Adrenal gland (tissue), 12 donors: Measurements from ENCODE around the gene PLEKHH1. TPM values are rescaled to one million over a fixed set of nuclear protein-coding genes. Genes with fewer than 3 reads are reported as not detected.
A peak's percentile ranks its signal among the peaks of the same experiment; 100 is the strongest.

Experiments used
- DNase-seq, 7 donors: peaks; one replicate each; pipeline ENCODE4 v3.0.0-alpha.2; 2019 to 2020
- H3K27ac ChIP-seq, 5 donors: fragments of 200-600 bp; sonication (generic) in 4 of 5; 1 replicate in 3 of 5; 2 replicates in 2 of 5; pipeline versions ENCODE4 v1.5.1 to v1.8.0; 2016 to 2020; ENCODE audit warnings: mild to moderate bottlenecking in 1 of 5
- H3K27me3 ChIP-seq: fragments of 200-600 bp; 2 replicates; pipeline ENCODE4 v1.8.0; 2021
- H3K36me3 ChIP-seq, 2 donors: fragments of 200-600 bp; replicated peaks in 1 of 2; 1 replicate in 1 of 2; 2 replicates in 1 of 2; pipeline versions ENCODE4 v1.5.1 to v1.8.0; 2018 to 2022
- H3K4me1 ChIP-seq, 2 donors: fragments of 200-600 bp; replicated peaks in 1 of 2; 1 replicate in 1 of 2; 2 replicates in 1 of 2; pipeline versions ENCODE4 v1.5.1 to v1.8.0; 2018 to 2021
- H3K4me3 ChIP-seq, 4 donors: fragments of 200-600 bp; sonication (generic) in 3 of 4; one replicate each; pipeline ENCODE4 v1.5.1; 2016 to 2018
- H3K9me3 ChIP-seq, 3 donors: fragments of 200-600 bp; sonication (generic) in 1 of 3; replicated peaks in 1 of 3; 1 replicate in 2 of 3; 2 replicates in 1 of 3; pipeline versions ENCODE4 v1.5.1 to v1.8.0; 2016 to 2021
- POLR2A ChIP-seq, 2 donors: fragments of 450-650 bp; IDR thresholded peaks; one replicate each; pipeline ENCODE4 v1.6.1; 2017; ENCODE audit warnings: antibody characterized with exemption in 2 of 2, mild to moderate bottlenecking in 2 of 2, moderate library complexity in 1 of 2
- WGBS, 4 donors: extraction: QIAGEN DNeasy Blood & Tissue Kit in 2 of 4; methylation state at CpG; one replicate each; pipeline versions ENCODE4 v1.1.5 to v1.1.7; 2013 to 2017; 5-methylcytosine and 5-hydroxymethylcytosine counted together
- intact Hi-C, 2 donors: fragments of 100-400 bp; cut with DNase I; formaldehyde crosslinking; loops; one replicate each; pipeline versions ENCODE4 v1.14.1 to v1.15.0; 2022 to 2023
- polyA plus RNA-seq, 3 donors: library from polyadenylated mRNA; stranded (reverse); fragments of 200-250 nt in 2 of 3; fragments of 350-450 nt in 1 of 3; fragmentation: Illumina TruSeq in 1 of 3; extraction: RNeasy Lipid Tissue Mini Kit (QIAGEN cat#74804) in 1 of 3; gene quantifications; one replicate each; pipeline ENCODE4 v1.2.3, GENCODE V29; 2013 to 2014
- total RNA-seq, 9 donors: library from RNA; depleted of rRNA in 4 of 9; stranded (reverse); fragments of >200 nt in 4 of 9; fragments of 120-200 nt in 1 of 9; fragmentation: NEBNext Ultra II Directional in 1 of 9; extraction: Animal tissue kit (Norgen Biotek cat#: 25700) in 1 of 9; gene quantifications; one replicate each; pipeline versions ENCODE4 v1.1.0 to v1.2.4, GENCODE V29; 2013 to 2023
- TF ChIP-seq, protein P1 (sequence below), 6 experiments: fragments of 450-650 bp in 4 of 6; fragments of 200-600 bp in 2 of 6; sonication (generic) in 1 of 6; IDR thresholded peaks; 1 replicate in 5 of 6; 2 replicates in 1 of 6; pipeline versions ENCODE4 v1.5.1 to v1.8.0; 2016 to 2021; ENCODE audit warnings: antibody characterized with exemption in 6 of 6, mild to moderate bottlenecking in 2 of 6, moderate library complexity in 1 of 6
- donor health status: healthy with polysubstance abuse.
- donor health status: Bipolar disorder and iron deficiency.
- donor health status: DM: yes; HTN: yes; CAD: no.
- donor health status: DM: no; HTN: no; CAD: no.
- donor health status: DM: no; HTN: no; CAD: no.
- donor health status: DM: yes; HTN: yes; CAD: no.

Gene PLEKHH1
- total and polyA plus RNA-seq, 12 donors = 8.3 to 50.4 (median 20.2) TPM

DNA sequence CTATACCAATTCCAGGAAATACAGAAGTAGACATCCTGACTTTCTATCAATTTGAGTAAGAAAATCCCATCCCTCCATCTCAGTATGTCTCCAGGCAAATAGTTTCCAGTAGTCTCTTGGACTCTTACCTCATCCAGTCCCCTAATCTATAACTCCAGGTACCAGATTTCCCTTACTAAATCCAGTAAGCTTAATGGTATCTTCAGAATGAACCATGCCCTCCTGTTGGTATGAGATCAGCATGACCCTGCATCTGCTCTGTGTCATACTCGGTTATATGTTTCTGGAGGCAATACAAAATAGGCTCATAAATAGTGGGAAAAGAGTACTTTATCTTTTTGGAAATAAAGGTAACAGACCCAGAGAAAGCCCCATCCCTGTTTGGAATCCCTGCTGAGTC lies 48.6 kb downstream of the PLEKHH1 start:
- no peak overlapping the region for H3K27ac ChIP-seq
- no peak overlapping the region for H3K4me3 ChIP-seq
- no peak for TF ChIP-seq POLR2A (IDR thresholded peaks at IDR 0.05)
- TF ChIP-seq, protein P1, sequence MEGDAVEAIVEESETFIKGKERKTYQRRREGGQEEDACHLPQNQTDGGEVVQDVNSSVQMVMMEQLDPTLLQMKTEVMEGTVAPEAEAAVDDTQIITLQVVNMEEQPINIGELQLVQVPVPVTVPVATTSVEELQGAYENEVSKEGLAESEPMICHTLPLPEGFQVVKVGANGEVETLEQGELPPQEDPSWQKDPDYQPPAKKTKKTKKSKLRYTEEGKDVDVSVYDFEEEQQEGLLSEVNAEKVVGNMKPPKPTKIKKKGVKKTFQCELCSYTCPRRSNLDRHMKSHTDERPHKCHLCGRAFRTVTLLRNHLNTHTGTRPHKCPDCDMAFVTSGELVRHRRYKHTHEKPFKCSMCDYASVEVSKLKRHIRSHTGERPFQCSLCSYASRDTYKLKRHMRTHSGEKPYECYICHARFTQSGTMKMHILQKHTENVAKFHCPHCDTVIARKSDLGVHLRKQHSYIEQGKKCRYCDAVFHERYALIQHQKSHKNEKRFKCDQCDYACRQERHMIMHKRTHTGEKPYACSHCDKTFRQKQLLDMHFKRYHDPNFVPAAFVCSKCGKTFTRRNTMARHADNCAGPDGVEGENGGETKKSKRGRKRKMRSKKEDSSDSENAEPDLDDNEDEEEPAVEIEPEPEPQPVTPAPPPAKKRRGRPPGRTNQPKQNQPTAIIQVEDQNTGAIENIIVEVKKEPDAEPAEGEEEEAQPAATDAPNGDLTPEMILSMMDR (IDR thresholded peaks at IDR 0.05) = no peak
- intact Hi-C loops = no loop called here
- whole genome bisulfite sequencing, 4 donors = 88 to 94% (median 90%) methylated on average over 1 of the region's 1 CpG
- H3K36me3 ChIP-seq = peaks cover 0 to 26% of the 10 kb centered on the region in 2 donors
- no peaks in the 10 kb centered on the region for H3K27me3 ChIP-seq
- DNase-seq = no peak
- H3K4me1 ChIP-seq = no peaks in the 10 kb centered on the region
- H3K9me3 ChIP-seq = no peaks in the 10 kb centered on the region

DNA sequence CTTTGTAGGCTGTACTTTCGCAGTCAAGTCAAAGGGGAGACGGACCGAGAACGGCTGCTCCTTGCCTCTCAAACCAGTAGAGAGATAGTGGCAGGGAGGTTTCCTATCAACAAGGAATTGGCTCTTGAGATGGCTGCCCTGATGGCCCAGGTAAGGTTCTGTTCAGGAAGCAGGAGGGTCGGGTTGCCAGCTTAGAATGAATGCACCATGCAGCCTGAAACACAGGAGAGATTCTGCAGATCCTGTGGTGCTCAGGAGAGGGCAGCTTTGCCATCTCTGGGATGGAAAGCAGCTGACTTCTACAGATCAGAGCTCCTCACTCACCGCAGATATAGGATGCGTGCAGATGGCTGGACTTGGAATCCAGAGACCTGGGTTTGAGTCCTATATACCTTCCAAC lies 49.0 kb downstream of the PLEKHH1 start:
- no peaks in the 10 kb centered on the region for H3K27me3 ChIP-seq
- no peak for TF ChIP-seq POLR2A (IDR thresholded peaks at IDR 0.05)
- TF ChIP-seq, protein P1 (IDR thresholded peaks at IDR 0.05) = no peak
- H3K9me3 ChIP-seq = no peaks in the 10 kb centered on the region
- H3K4me3 ChIP-seq = no peak overlapping the region
- no peak overlapping the region for H3K27ac ChIP-seq
- peaks cover 0 to 26% of the 10 kb centered on the region in 2 donors for H3K36me3 ChIP-seq
- intact Hi-C loops = no loop called here
- 86 to 91% (median 87%) methylated on average over 7 of the region's 7 CpGs for WGBS, 4 donors
- peak in 2 of 7 donors; percentile 13 to 27 for DNase-seq
- no peaks in the 10 kb centered on the region for H3K4me1 ChIP-seq

DNA sequence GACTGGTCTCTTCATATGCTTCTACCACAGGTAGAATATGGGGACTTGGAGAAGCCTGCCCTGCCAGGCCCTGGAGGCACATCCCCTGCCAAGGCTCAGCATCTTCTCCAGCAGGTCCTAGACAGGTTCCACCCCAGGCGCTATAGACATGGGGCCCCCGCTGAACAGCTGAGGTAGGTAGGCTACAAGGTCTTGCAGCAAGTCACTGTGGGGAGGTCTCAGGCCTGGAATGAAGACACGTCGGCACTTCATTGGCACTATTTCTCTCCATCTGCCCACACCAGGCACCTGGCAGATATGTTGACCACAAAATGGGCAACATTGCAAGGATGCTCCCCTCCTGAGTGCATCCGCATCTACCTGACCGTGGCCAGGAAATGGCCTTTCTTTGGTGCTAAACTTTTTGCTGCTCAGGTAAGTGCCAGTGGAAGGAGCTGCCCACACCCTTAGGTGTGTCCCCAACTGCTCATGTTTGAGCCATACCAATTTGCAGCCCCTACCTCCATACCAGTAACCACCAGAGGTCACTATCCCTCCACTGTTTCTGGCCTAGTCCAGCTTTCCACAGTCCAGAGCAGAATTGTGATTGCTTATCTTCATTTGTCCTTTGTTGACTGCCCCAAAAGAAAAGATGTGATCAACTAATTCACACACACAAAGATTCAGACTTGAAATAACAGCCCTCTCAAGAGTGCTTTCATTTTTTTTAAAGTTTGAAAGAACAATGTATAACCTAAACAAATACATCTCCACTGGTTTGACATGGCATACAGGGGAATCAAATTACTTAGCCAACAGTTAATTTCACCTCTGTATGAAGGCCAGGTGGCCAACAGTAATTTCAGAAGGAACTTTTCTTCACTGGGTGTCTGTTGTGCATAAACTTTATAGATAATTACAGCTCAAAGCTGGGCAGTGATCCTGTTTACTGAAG lies 50.9 kb downstream of the PLEKHH1 start:
- WGBS, 4 donors = 85 to 93% (median 89%) methylated on average over 6 of the region's 6 CpGs
- intact Hi-C loops = no loop called here
- peaks cover 0 to 41% of the 10 kb centered on the region in 2 donors for H3K36me3 ChIP-seq
- no peak overlapping the region for H3K4me3 ChIP-seq
- H3K27ac ChIP-seq = no peak overlapping the region
- no peaks in the 10 kb centered on the region for H3K27me3 ChIP-seq
- H3K4me1 ChIP-seq = no peaks in the 10 kb centered on the region
- H3K9me3 ChIP-seq = no peaks in the 10 kb centered on the region
- TF ChIP-seq, protein P1 (IDR thresholded peaks at IDR 0.05) = peak; percentile 44 to 73 (median 68)
- TF ChIP-seq POLR2A (IDR thresholded peaks at IDR 0.05) = no peak
- peak in 5 of 7 donors; percentile 50 to 70 (median 59) for DNase-seq

DNA sequence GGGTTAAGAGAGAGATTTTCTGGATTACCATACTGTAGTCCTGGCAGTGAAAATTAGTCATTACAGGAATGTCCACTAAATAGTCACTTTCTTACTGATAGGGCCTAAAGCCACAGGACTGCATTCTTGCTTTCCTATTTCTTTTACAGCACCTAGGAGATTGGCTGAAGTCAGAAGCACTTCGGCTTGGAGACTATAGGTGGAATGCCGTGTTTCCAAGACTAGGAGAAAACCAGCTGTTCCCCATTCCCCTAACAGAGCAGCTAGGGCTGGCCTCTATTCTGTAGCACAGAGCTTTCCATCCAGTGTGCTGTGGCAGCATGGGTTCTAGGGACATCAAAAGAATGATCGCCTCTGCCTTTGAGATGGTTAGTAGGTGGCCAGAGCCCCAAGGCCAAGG lies 51.9 kb downstream of the PLEKHH1 start:
- 78 to 93% (median 90%) methylated on average over 3 of the region's 3 CpGs for WGBS, 4 donors

More for the DNA sequence above, 51.9 kb downstream of the PLEKHH1 start:
- H3K36me3 ChIP-seq = peaks cover 0 to 43% of the 10 kb centered on the region in 2 donors
- intact Hi-C loops = no loop called here
- no peak for DNase-seq
- no peak overlapping the region for H3K27ac ChIP-seq
- H3K4me3 ChIP-seq = no peak overlapping the region
- no peak for TF ChIP-seq POLR2A (IDR thresholded peaks at IDR 0.05)
- TF ChIP-seq, protein P1 (IDR thresholded peaks at IDR 0.05) = no peak
- H3K9me3 ChIP-seq = no peaks in the 10 kb centered on the region
- no peaks in the 10 kb centered on the region for H3K4me1 ChIP-seq
- H3K27me3 ChIP-seq = no peaks in the 10 kb centered on the region
